GM21825 (cell line): ENCODE results near the gene ERBB3.

Experiments used
- ATAC-seq: cut with Tn5 transposase; IDR thresholded peaks from one replicate; pipeline ENCODE4 v1.9.1; 2021; ENCODE audit warnings: mild to moderate bottlenecking, moderate library complexity; ENCODE audit not compliant: unreplicated experiment

ERBB3 gene

GRCh38 chr12:56129206-56129941 lies 49.4 kb downstream of the ERBB3 start:
- ATAC-seq = no peak

- no peak for ATAC-seq
Measured at GRCh38 chr12:56129942-56130495, 50.1 kb downstream of the ERBB3 start.

GRCh38 chr12:56130876-56131275 lies 50.9 kb downstream of the ERBB3 start:
- no peak for ATAC-seq

GRCh38 chr12:56134897-56135296 lies 54.9 kb downstream of the ERBB3 start:
- no peak for ATAC-seq

GRCh38 chr12:56137853-56138571 lies 58.0 kb downstream of the ERBB3 start:
- ATAC-seq = no peak

- no peak for ATAC-seq
Measured at GRCh38 chr12:56141946-56142784, 62.2 kb downstream of the ERBB3 start.

- no peak for ATAC-seq
Measured at GRCh38 chr12:56143217-56143616, 63.3 kb downstream of the ERBB3 start.

- ATAC-seq = no peak
Measured at GRCh38 chr12:56143870-56144269, 63.9 kb downstream of the ERBB3 start.

- ATAC-seq = no peak
Measured at GRCh38 chr12:56145217-56145616, 65.3 kb downstream of the ERBB3 start.

GRCh38 chr12:56146492-56147460 lies 66.8 kb downstream of the ERBB3 start:
- ATAC-seq = no peak

- no peak for ATAC-seq
Measured at GRCh38 chr12:56150563-56150962, 70.6 kb downstream of the ERBB3 start.

GRCh38 chr12:56151672-56152131 lies 71.7 kb downstream of the ERBB3 start:
- ATAC-seq = peak; percentile 37

GRCh38 chr12:56152132-56152755 lies 72.3 kb downstream of the ERBB3 start, which contains the start of gene MYL6B:
Gene MYL6B, plus strand, starts transcription at chr12:56152587. Its CDS starts 1,332 bp downstream, at chr12:56153919.
- ATAC-seq = peak; percentile 84
